Measurements from ENCODE around the gene EME1.

The EME1 gene

DNA sequence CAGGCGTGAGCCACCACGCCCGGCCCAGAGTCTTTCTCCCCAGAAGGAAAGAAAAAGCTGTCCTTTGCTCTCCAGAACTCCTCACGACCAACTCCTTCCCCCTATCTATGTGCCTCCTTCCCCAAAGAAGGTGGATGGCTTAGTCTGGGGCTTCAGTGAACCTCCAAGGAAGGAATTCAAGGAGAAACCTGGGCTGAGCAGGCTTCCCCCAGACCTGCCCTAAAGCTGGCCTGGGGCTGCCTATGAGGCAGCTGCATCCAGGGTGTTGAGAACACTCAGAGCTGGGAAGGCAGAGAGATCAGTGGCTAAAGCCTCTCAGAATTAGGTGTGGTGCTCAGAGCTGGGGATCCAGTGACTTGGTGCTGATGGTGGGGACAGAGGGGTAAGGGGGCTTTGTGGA is 56.8 kb downstream of the EME1 start:
- Histone ChIP-seq H3K27me3 (ENCODE audit: control insufficient read depth, insufficient read depth, low read length) (peaks cover 5% of the 10 kb centered on the region; the same call in 1 of the 2 replicates), H3K4me1 (ENCODE audit: control insufficient read depth, insufficient read depth, low read length) (peaks cover 14% of the 10 kb centered on the region), H3K9me3 (ENCODE audit: control insufficient read depth, insufficient read depth, low read length) (no peaks in the 10 kb centered on the region), H3K36me3 (ENCODE audit: control insufficient read depth, insufficient read depth, low read length) (0 out of 2 replicates have a peak, but pooled peaks cover 3% of the 10 kb centered on the region), H3K4me3 (ENCODE audit: low read depth, low read length) (no peak overlapping the region), H3K27ac (ENCODE audit: low read depth, low read length) (no peak overlapping the region), H3K9ac (ENCODE audit: low read depth, low read length) (no peak overlapping the region)
